HL-60 (cell line): ENCODE results near the gene PRRX2.

Experiments
- DNase-seq, 2 experiments: peaks; one replicate each; pipeline ENCODE4 v3.0.0-alpha.2; 2010 to 2020; ENCODE audit warnings: low read depth in 1 of 2, low spot score in 1 of 2
- H3K27ac ChIP-seq: fragments of 250-450 bp; sonication (Bioruptor Pico); replicated peaks from 2 replicates; pipeline ENCODE4 v1.5.1; 2020; ENCODE audit warnings: mild to moderate bottlenecking, moderate library complexity
- H3K27me3 ChIP-seq: fragments of 250-450 bp; sonication (Bioruptor Pico); 2 replicates; pipeline ENCODE4 v1.5.1; 2021; ENCODE audit warnings: mild to moderate bottlenecking, moderate library complexity; ENCODE audit not compliant: insufficient read depth, poor library complexity, severe bottlenecking
- H3K4me3 ChIP-seq: replicated peaks from 2 replicates; pipeline ENCODE4 v1.5.1; 2011; ENCODE audit warnings: mild to moderate bottlenecking, control low read depth, low read length; ENCODE audit not compliant: insufficient read depth
- CTCF ChIP-seq: IDR thresholded peaks from one replicate; pipeline ENCODE4 v1.5.1; 2011; ENCODE audit warnings: low read length, control low read depth, inconsistent platforms; ENCODE audit not compliant: insufficient read depth
- GABPA ChIP-seq: IDR thresholded peaks from 2 replicates; pipeline ENCODE4 v1.6.1; 2012; ENCODE audit warnings: low read depth
- POLR2AphosphoS5 ChIP-seq: IDR thresholded peaks from 2 replicates; pipeline ENCODE4 v1.6.1; 2012; ENCODE audit warnings: low read depth
- REST ChIP-seq: IDR thresholded peaks from 2 replicates; pipeline ENCODE4 v1.6.1; 2012; ENCODE audit warnings: low read depth; ENCODE audit not compliant: insufficient replicate concordance
- SPI1 ChIP-seq: IDR thresholded peaks from 2 replicates; pipeline ENCODE4 v1.6.1; 2012; ENCODE audit warnings: low read depth, mild to moderate bottlenecking, borderline replicate concordance

The PRRX2 gene

GRCh38 chr9:129682381-129682780, 16.9 kb downstream of the PRRX2 start:
- H3K27me3 ChIP-seq: no peaks in the 10 kb centered on the region
- no peak for TF ChIP-seq POLR2AphosphoS5
- TF ChIP-seq CTCF: no peak
- H3K4me3 ChIP-seq: no peak overlapping the region
- no peak overlapping the region for H3K27ac ChIP-seq
- no peak for DNase-seq

- H3K27ac ChIP-seq: no peak overlapping the region
- no peaks in the 10 kb centered on the region for H3K27me3 ChIP-seq
- DNase-seq: no peak
- no peak overlapping the region for H3K4me3 ChIP-seq
- TF ChIP-seq REST (no peak), POLR2AphosphoS5 (no peak), GABPA (no peak), CTCF (no peak), SPI1 (no peak)
Observed at GRCh38 chr9:129685220-129685932, 19.9 kb downstream of the PRRX2 start.

GRCh38 chr9:129685933-129686259, 20.4 kb downstream of the PRRX2 start:
- H3K27me3 ChIP-seq: no peaks in the 10 kb centered on the region
- TF ChIP-seq GABPA: no peak
- TF ChIP-seq SPI1: no peak
- no peak for TF ChIP-seq REST
- H3K4me3 ChIP-seq: no peak overlapping the region
- no peak overlapping the region for H3K27ac ChIP-seq
- no peak for DNase-seq

GRCh38 chr9:129686736-129687135, 21.3 kb downstream of the PRRX2 start:
- H3K27ac ChIP-seq: no peak overlapping the region
- H3K27me3 ChIP-seq: no peaks in the 10 kb centered on the region
- TF ChIP-seq SPI1 (no peak), POLR2AphosphoS5 (no peak), GABPA (no peak), CTCF (no peak), REST (no peak)
- no peak for DNase-seq
- H3K4me3 ChIP-seq: no peak overlapping the region
